IMR-90 (cell line): ENCODE data around the gene TCF25. TPM values are rescaled to one million over a fixed set of nuclear protein-coding genes. Genes with fewer than 3 reads are reported as not detected.

Experiments used
- ATAC-seq: fragments of 200-7000 bp; cut with Tn5 transposase; 2 replicates; pipeline ENCODE4 v1.9.1; 2020; ENCODE audit warnings: low read depth, mild to moderate bottlenecking, moderate library complexity
- BruUV-seq: library from RNA; stranded (reverse); fragments of 400-500 nt; replicated peaks from 2 replicates; lab custom pipeline; 2021; lab: Mats Ljungman, UMichigan
- CTCF ChIA-PET: fragments of 300-600 bp; formaldehyde crosslinking; extraction: SDS; loops from one replicate; lab custom pipeline; 2021; ENCODE audit warnings: antibody characterized with exemption; lab: Yijun Ruan, JAX
- POLR2A ChIA-PET: fragments of 300-600 bp; sonication (Branson Sonifier 250); formaldehyde crosslinking; loops from one replicate; lab custom pipeline; 2022; ENCODE audit warnings: antibody characterized with exemption; ENCODE audit not compliant: unreplicated experiment; lab: Charles Lee
- DNase-seq: peaks from one replicate; pipeline ENCODE4 v3.0.0; 2013
- H2AFZ ChIP-seq: replicated peaks from 2 replicates; pipeline ENCODE3; 2013; ENCODE audit warnings: low read length, mild to moderate bottlenecking; ENCODE audit not compliant: poor library complexity
- H2AK5ac ChIP-seq: 2 replicates; pipeline ENCODE4 v1.6.1; 2013; ENCODE audit warnings: low read depth, low read length, inconsistent platforms
- H2AK9ac ChIP-seq: replicated peaks from 2 replicates; pipeline ENCODE3; 2013; ENCODE audit warnings: mild to moderate bottlenecking, low read depth, low read length, moderate library complexity; ENCODE audit not compliant: poor library complexity
- H2BK120ac ChIP-seq: 2 replicates; pipeline ENCODE4 v1.6.1; 2013; ENCODE audit warnings: low read depth, low read length, inconsistent platforms
- H2BK15ac ChIP-seq: 3 replicates; pipeline ENCODE4 v1.6.1; 2013; ENCODE audit warnings: low read depth, low read length, inconsistent platforms
- H2BK20ac ChIP-seq: 2 replicates; pipeline ENCODE4 v1.6.1; 2013; ENCODE audit warnings: low read depth, mild to moderate bottlenecking, inconsistent platforms, low read length, moderate library complexity
- H2BK5ac ChIP-seq: 2 replicates; pipeline ENCODE4 v1.6.1; 2013; ENCODE audit warnings: mild to moderate bottlenecking, low read depth, low read length, inconsistent platforms; ENCODE audit not compliant: poor library complexity, severe bottlenecking
- H3K14ac ChIP-seq: replicated peaks from 2 replicates; pipeline ENCODE4 v1.6.1; 2013; ENCODE audit warnings: low read depth, low read length, inconsistent platforms
- H3K18ac ChIP-seq: 2 replicates; pipeline ENCODE4 v1.6.1; 2013; ENCODE audit warnings: low read depth, low read length, control low read depth
- H3K23ac ChIP-seq: 2 replicates; pipeline ENCODE4 v1.6.1; 2013; ENCODE audit warnings: low read depth, low read length, inconsistent platforms
- H3K27ac ChIP-seq: 2 replicates; pipeline ENCODE4 v1.5.1; 2013; ENCODE audit warnings: mild to moderate bottlenecking, control low read depth, low read length; ENCODE audit not compliant: insufficient read depth
- H3K27me3 ChIP-seq: 2 replicates; pipeline ENCODE4 v1.6.1; 2013; ENCODE audit warnings: low read length; ENCODE audit not compliant: control insufficient read depth, insufficient read depth
- H3K36me3 ChIP-seq: 2 replicates; pipeline ENCODE4 v1.6.1; 2013; ENCODE audit warnings: low read length, mixed read lengths; ENCODE audit not compliant: control insufficient read depth, insufficient read depth
- H3K4ac ChIP-seq: 2 replicates; pipeline ENCODE4 v1.6.1; 2013; ENCODE audit warnings: low read depth, low read length, inconsistent platforms
- H3K4me1 ChIP-seq: 2 replicates; pipeline ENCODE4 v1.6.1; 2013; ENCODE audit warnings: low read length, mixed read lengths; ENCODE audit not compliant: control insufficient read depth, insufficient read depth
- H3K4me2 ChIP-seq: 2 replicates; pipeline ENCODE4 v1.6.1; 2013; ENCODE audit warnings: low read depth, mild to moderate bottlenecking, control low read depth, low read length, moderate library complexity
- H3K4me3 ChIP-seq: 2 replicates; pipeline ENCODE4 v1.5.1; 2013; ENCODE audit warnings: low read depth, mild to moderate bottlenecking, control low read depth, low read length, moderate library complexity; ENCODE audit not compliant: insufficient read depth
- H3K56ac ChIP-seq: 2 replicates; pipeline ENCODE4 v1.6.1; 2013; ENCODE audit warnings: low read length, inconsistent platforms; ENCODE audit not compliant: insufficient read depth; ENCODE audit errors: extremely low read depth
- H3K79me1 ChIP-seq, 2 experiments: 2 replicates each; pipeline ENCODE4 v1.6.1; 2013; ENCODE audit warnings: low read length in 2 of 2, inconsistent platforms in 1 of 2, low read depth in 1 of 2
- H3K9ac ChIP-seq: 2 replicates; pipeline ENCODE4 v1.6.1; 2013; ENCODE audit warnings: low read depth, low read length, control low read depth
- H3K9me1 ChIP-seq: 2 replicates; pipeline ENCODE4 v1.6.1; 2013; ENCODE audit warnings: low read length, inconsistent platforms; ENCODE audit not compliant: insufficient read depth
- H3K9me3 ChIP-seq: 2 replicates; pipeline ENCODE4 v1.6.1; 2013; ENCODE audit warnings: low read length; ENCODE audit not compliant: control insufficient read depth, insufficient read depth
- H4K20me1 ChIP-seq: 2 replicates; pipeline ENCODE4 v1.6.1; 2013; ENCODE audit warnings: low read length, inconsistent platforms; ENCODE audit not compliant: insufficient read depth
- H4K5ac ChIP-seq: 2 replicates; pipeline ENCODE4 v1.6.1; 2013; ENCODE audit warnings: mild to moderate bottlenecking, low read depth, low read length, control low read depth
- H4K8ac ChIP-seq, 2 experiments: 2 replicates each; pipeline ENCODE4 v1.6.1; 2013; ENCODE audit warnings: low read depth in 2 of 2, low read length in 2 of 2, control low read depth in 1 of 2, inconsistent platforms in 1 of 2
- H4K91ac ChIP-seq: 2 replicates; pipeline ENCODE4 v1.6.1; 2013; ENCODE audit warnings: low read depth, low read length, inconsistent platforms; ENCODE audit not compliant: insufficient read depth
- MAZ ChIP-seq: IDR thresholded peaks from 2 replicates; pipeline ENCODE4 v1.6.1; 2012; ENCODE audit warnings: low read depth, mild to moderate bottlenecking, low read length, improper control_type of control experiment, moderate library complexity, borderline replicate concordance
- POLR2A ChIP-seq: IDR thresholded peaks from 2 replicates; pipeline ENCODE4 v1.6.1; 2012; ENCODE audit warnings: mild to moderate bottlenecking, low read depth, low read length
- WGBS, 2 experiments: methylation state at CpG; one replicate each; pipeline versions ENCODE4 v1.1.5 to v1.1.7; 2013; ENCODE audit warnings: missing lambda C conversion rate in 2 of 2; ENCODE audit not compliant: insufficient read length in 1 of 2; ENCODE audit errors: extremely low coverage in 2 of 2; 5-methylcytosine and 5-hydroxymethylcytosine counted together
- dilution Hi-C: fragments of 300-500 bp; cut with HindIII; formaldehyde crosslinking; loops from one replicate; pipeline ENCODE4 v1.14.3; 2018; ENCODE audit warnings: low sequenced_read_pairs; ENCODE audit not compliant: unreplicated experiment
- in situ Hi-C: fragments of 300-500 bp; cut with MboI; formaldehyde crosslinking; loops from 3 replicates; pipeline ENCODE4 v1.14.3; 2019; ENCODE audit warnings: low sequenced_read_pairs, inconsistent platforms, mixed read lengths
- intact Hi-C: fragments of 100-400 bp; cut with micrococcal nuclease; formaldehyde crosslinking; loops from 2 replicates; pipeline ENCODE4 v1.10.0; 2022
- polyA plus RNA-seq, 3 experiments: library from polyadenylated mRNA; depleted of rRNA; stranded (reverse); fragments of >200 nt; gene quantifications; 2 replicates each; pipeline ENCODE4 v1.2.3, GENCODE V29; 2012; ENCODE audit warnings: low replicate concordance in 1 of 3
- total RNA-seq: library from RNA; depleted of rRNA; stranded (reverse); fragments of >200 nt; gene quantifications from 2 replicates; pipeline ENCODE4 v1.2.3, GENCODE V29; 2012

The TCF25 gene
- total and polyA plus RNA-seq, 2 of the 4 experiments (the other 2 are of a cell fraction): 127 to 184 TPM

DNA sequence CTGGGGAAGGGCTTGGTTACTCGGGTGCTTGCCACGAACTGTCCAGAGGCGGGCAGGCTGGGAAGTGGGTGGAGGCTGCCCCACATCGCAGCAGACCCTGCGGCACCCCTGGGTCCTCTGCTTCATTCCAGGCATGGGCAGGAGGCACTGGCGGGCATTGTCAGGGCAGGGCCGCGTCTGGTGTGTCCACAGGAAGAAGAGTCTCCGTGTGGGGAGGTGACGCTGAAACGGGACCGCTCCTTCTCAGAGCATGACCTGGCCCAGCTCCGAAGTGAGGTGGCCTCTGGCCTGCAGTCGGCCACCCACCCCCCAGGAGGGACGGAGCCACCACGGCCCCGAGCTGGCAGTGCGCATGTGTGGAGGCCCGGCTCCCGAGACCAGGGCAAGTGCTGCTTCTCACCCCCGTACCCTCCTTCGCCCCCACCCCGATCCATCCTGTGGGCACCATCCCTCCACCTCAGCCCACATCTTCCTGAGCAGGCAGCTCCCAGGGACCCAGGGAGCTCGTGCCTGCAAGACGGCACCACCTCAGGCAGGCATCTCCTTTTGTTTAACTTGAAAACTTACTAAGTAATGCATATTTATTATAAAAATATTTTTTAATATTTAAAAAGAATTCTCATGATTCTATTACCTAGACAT lies 14.3 kb upstream of the TCF25 start:
- intact Hi-C loops (no loop called here), in situ Hi-C loops (no loop called here), dilution Hi-C loops (no loop called here)
- no TSS peak for BruUV-seq
- Histone ChIP-seq H3K27ac (no peak overlapping the region), H2BK5ac (no peak overlapping the region), H2BK15ac (no peak overlapping the region), H3K4ac (no peak overlapping the region), H3K9ac (no peak overlapping the region), H4K20me1 (0 out of 2 replicates have a peak, but pooled peaks cover 8% of the 10 kb centered on the region), H2BK120ac (no peak overlapping the region), H3K79me1 (no peaks in the 10 kb centered on the region; a peak in 1 of 4 replicates), H3K4me2 (no peak overlapping the region), H3K23ac (no peak overlapping the region), H3K14ac (no peak overlapping the region), H2AK5ac (no peak overlapping the region), H4K5ac (no peak overlapping the region), H3K9me1 (peaks cover 3% of the 10 kb centered on the region; the same call in 1 of the 2 replicates), H3K27me3 (no peaks in the 10 kb centered on the region), H4K91ac (no peak overlapping the region), H4K8ac (no peak overlapping the region), H2BK20ac (no peak overlapping the region), H3K36me3 (no peaks in the 10 kb centered on the region), H3K18ac (no peak overlapping the region), H2AFZ (no peak overlapping the region), H2AK9ac (no peak overlapping the region), H3K4me3 (no peak overlapping the region), H3K9me3 (no peaks in the 10 kb centered on the region), H3K4me1 (peaks cover 1% of the 10 kb centered on the region), H3K56ac (no peak overlapping the region)
- ChIA-PET POLR2A (no interaction called here), CTCF (interaction anchor here (1.0 to 4.2 kb wide), 2 partner anchors 69 to 159 kb away, joined by 3 to 19 read pairs; partner anchors contain the start of gene SPATA2L)
- WGBS, 2 experiments: 90% methylated on average over 12 of the region's 25 CpGs; no CpG with 5 or more reads in 1 of the 2 experiments
- ATAC-seq: no peak
- no peak for TF ChIP-seq POLR2A
- no peak for TF ChIP-seq MAZ
- DNase-seq: no peak
